ENCODE measurements around the gene MCM10.

DNA sequence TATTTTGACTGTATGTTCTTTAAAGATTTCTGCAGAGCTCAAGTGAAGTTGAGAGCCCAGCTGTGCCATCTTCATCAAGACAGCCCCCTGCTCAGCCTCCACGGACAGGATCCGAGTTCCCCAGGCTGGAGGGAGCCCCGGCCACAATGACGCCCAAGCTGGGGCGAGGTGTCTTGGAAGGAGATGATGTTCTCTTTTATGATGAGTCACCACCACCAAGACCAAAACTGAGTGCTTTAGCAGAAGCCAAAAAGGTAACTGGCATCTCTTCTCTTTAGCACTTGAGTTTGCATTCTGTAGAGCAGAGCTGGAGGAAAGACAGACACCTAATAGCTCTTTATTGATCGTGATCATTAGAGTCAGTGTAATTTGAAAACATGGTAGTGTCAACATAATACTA is 33.7 kb downstream of the MCM10 start:
- TF ChIP-seq POLR2AphosphoS5 (IDR thresholded peaks at IDR 0.05): no peak
- TF ChIP-seq, protein P1, sequence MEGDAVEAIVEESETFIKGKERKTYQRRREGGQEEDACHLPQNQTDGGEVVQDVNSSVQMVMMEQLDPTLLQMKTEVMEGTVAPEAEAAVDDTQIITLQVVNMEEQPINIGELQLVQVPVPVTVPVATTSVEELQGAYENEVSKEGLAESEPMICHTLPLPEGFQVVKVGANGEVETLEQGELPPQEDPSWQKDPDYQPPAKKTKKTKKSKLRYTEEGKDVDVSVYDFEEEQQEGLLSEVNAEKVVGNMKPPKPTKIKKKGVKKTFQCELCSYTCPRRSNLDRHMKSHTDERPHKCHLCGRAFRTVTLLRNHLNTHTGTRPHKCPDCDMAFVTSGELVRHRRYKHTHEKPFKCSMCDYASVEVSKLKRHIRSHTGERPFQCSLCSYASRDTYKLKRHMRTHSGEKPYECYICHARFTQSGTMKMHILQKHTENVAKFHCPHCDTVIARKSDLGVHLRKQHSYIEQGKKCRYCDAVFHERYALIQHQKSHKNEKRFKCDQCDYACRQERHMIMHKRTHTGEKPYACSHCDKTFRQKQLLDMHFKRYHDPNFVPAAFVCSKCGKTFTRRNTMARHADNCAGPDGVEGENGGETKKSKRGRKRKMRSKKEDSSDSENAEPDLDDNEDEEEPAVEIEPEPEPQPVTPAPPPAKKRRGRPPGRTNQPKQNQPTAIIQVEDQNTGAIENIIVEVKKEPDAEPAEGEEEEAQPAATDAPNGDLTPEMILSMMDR (IDR thresholded peaks at IDR 0.05): no peak
